ENCODE measurements around the gene DHX58.
"Not testable (repeated sequence)": the region's sequence is repeated elsewhere in the genome, so short reads cannot be mapped to it uniquely, and the experiment has no call there.

Gene DHX58

DNA sequence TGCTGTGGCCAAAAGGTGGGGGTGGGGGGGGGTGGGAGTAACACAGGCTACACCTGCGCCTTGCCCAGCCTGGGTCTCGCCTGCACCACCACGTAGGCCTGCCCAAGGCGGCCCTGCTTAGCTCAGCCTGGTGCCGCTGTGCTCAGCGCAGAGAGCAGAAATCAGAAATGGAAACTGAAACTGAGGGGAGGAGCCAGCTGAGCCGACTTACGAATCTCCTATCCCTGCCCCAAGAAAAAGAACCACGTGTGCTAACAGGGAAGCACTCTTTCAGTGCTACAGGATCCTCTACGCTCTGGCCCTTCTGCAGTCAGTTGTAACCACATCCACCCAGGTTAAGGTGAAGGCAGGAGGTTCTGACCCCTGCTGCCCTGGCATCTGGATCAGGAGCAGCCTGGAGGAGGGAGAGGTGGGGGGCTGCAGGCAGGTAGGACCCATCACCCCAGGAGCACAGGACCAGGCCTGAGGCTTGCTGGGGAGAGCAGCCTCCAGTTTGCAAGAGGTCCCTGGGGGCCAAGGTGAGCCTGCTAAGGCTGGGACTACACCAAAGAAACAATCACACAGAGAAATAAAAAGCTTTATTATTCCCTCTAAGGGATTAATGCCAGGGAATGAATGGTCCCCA lies at the start of gene DHX58:
DHX58 (minus strand) TSS at position 163 of the 625 bp plus-strand sequence. CDS start 822 bp downstream, outside the sequence.
- DNase-seq (ENCODE audit: low read depth) = peak; percentile 97
- TF ChIP-seq CTCF (IDR thresholded peaks at IDR 0.05; ENCODE audit: insufficient read depth, low read depth, low read length, missing control alignments) = no peak
- H3K4me3 ChIP-seq (ENCODE audit: low read depth, low read length) = peak within 1 kb of the TSS; percentile 74

GRCh38 chr17:42160531-42160910 lies 48.0 kb upstream of the DHX58 start:
- no peak overlapping the region for H3K4me3 ChIP-seq (ENCODE audit: low read depth, low read length)
- no peak for TF ChIP-seq CTCF (IDR thresholded peaks at IDR 0.05; ENCODE audit: insufficient read depth, low read depth, low read length, missing control alignments)
- DNase-seq (ENCODE audit: low read depth) = no peak

DNA sequence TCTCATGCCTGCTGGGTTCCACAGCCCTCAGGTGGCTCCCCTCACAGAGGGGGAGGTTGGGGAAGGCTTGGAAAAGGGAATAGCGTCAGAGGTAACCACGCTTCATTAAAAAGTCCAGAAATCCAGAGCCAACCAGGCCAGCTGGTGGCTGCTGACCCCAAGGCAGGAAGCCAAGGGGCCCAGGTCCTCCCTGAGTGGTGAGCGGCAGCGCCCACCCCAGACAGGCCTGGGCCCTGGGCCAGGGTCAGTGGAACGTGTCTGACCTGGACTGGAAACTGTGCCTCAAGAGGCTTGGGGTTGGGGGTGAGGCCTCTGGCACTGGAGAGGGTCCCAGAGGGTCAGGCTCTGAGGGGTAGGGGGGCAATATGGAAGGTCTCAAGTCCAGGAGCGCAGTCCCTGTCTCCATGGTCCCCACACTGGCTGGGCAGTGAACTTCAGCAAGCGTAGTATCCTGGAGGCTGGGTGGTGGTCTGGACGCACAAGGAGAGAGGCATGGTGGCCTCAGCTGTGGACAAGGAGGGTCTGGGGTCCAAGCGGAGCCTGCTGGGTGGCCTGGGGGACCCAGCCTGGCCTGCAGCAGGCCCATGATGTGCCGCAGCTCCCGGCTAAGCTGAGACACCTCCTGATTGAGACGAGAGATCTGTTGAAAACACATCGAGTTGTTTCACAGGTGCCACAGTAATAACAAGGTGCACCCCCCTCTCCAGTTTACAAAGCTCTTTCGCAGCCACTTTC lies 47.4 kb upstream of the DHX58 start:
- no peak for TF ChIP-seq CTCF (IDR thresholded peaks at IDR 0.05; ENCODE audit: insufficient read depth, low read depth, low read length, missing control alignments)
- DNase-seq (ENCODE audit: low read depth) = no peak
- no peak overlapping the region for H3K4me3 ChIP-seq (ENCODE audit: low read depth, low read length)

DNA sequence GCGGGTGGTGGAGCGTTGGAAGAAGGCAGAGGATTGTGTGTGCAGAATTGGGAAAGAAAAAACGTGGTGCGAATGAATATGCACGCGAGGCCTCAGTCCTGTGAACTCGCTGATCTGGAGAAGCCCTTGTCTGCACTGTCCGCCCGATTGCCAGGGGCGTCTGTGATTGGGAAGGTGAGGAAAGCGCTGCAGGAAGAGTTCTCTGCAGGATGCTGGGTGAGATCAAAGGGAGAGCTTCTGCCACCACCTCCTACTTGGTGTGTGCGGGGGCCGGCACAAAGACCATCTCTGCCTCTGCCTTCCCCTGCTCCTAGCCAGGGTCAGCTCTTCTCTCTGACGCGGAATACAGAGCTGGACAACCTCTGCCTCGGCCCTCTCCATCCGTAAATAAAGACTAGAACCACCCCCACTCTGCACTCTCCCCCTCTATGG lies 43.1 kb upstream of the DHX58 start:
- no peak for DNase-seq (ENCODE audit: low read depth)
- TF ChIP-seq CTCF (IDR thresholded peaks at IDR 0.05; ENCODE audit: insufficient read depth, low read depth, low read length, missing control alignments) = no peak
- peak overlapping the region; percentile 50 for H3K4me3 ChIP-seq (ENCODE audit: low read depth, low read length)

DNA sequence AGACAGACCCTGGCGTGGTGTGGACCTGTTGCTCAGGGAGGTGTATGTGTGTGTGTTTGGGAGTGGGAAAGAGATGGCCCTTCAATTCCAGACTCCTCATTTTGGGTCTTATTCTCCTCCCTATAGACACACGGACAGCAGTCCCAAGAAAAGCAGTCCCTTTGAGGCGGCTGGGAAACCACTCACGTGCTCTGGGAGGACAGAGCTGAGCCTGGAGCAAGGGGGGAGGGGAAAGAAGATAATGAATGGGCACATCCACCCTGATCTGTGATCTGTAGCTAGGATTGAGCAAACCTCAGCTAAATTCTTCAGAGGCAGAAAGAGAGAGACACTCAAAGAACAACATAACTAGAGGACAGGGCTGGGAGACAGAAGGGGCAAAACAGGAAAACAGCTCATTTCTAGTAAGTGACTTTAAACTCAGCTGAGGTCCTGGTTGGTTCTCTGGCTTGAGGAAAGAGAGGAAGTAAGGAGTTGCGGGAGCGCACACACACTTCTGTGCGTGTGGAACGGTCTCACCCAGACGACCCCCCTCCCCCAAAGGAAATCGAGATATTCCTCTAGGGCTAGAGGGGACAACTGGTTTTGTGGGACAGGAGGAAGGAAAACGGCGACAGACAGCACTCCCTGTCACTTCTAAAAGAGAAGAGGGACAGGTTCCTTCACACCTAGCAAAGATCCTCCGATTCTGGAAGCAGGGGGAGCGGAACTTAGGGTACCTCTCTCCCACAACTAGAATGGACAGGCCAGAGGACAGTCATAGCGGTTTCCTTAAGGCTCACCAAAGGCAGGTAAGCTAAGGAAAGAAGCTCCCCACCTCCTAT lies 41.6 kb upstream of the DHX58 start:
- H3K4me3 ChIP-seq (ENCODE audit: low read depth, low read length) = peak overlapping the region; percentile 89
- DNase-seq (ENCODE audit: low read depth) = peak; percentile 27
- no peak for TF ChIP-seq CTCF (IDR thresholded peaks at IDR 0.05; ENCODE audit: insufficient read depth, low read depth, low read length, missing control alignments)

- DNase-seq (ENCODE audit: low read depth) = no peak
- H3K4me3 ChIP-seq (ENCODE audit: low read depth, low read length) = no peak overlapping the region
- TF ChIP-seq CTCF (IDR thresholded peaks at IDR 0.05; ENCODE audit: insufficient read depth, low read depth, low read length, missing control alignments) = no peak
Measured at GRCh38 chr17:42146911-42147607, 34.5 kb upstream of the DHX58 start.

DNA sequence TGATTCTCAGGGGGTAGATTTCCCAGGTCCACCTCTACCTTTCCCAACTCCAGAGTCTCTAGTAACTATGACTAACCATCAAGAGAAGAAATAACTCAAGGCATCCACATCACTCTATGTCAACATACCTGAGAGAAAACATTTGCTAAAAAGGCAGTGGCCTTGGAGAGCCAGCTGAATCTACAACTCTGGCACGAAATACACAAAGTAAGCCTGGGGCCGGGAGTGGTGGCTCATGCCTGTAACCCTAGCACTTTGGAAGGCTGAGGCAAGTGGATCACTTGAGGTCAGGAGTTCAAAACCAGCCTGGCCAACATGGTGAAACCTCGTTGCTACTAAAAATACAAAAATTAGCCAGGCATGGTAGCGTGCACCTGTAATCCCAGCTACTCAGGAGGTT lies 30.6 kb upstream of the DHX58 start:
- H3K4me3 ChIP-seq (ENCODE audit: low read depth, low read length); DNase-seq (ENCODE audit: low read depth): not testable (repeated sequence)

All from GM12865 (cell line).